Measurements from ENCODE around the gene TNS3. TPM values are rescaled to one million over a fixed set of nuclear protein-coding genes. Genes with fewer than 3 reads are reported as not detected.

The TNS3 gene
- total and polyA plus RNA-seq, 9 of the 15 experiments (the other 6 are each of a cell fraction or from before 2014, with no cell fraction given): 0.20 TPM; not detected in 8

DNA sequence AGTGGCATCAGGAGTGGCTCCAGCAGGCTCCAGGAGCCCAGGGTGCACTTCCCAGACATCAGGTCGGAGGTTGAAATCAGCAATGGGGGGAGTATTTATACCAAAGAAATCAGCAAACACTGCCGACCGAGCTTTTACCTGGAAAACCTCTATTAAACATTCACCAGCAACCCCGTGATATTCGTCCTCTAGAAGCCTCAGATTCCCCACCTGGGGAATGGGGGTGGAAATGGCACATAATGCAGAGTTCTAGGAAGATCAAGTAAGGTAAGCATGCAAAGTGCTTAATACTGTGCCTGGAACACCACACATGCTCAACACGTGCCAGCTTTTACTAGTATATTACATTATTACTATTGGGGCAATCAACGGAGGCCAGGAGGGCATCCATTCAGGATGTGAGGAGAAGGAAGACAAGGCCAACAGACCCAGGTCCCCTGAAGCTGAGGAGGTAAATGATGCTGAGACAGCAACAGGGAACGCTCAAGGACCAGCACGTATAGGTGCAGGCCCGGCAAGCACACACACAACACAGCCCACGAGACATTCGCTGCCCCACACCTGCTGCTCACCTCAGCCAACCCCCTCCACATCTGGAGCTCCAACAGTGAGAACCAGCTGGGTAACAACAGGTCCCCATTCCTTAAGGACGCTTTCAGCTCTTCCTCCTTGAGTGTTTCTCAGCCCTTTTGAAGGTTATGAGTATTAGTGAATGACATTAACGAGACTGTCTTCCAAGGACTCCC is 125.5 kb downstream of the TNS3 start:
- no peak overlapping the region for H3K4me3 ChIP-seq
- H3K9me3 ChIP-seq (replicated peaks; ENCODE audit: control insufficient read depth, insufficient read depth, low read depth, low read length): no peaks in the 10 kb centered on the region
- ATAC-seq (no peak), FAIRE-seq (no peak), DNase-seq (ENCODE audit: extremely low read depth in 1 of 4, low spot score in 3 of 4) (no peak)
- H3K4me1 ChIP-seq (replicated peaks in 1 of 2; ENCODE audit: control insufficient read depth in 2 of 2, insufficient read depth in 2 of 2, low read length in 2 of 2): no peaks in the 10 kb centered on the region
- H3K9me1 ChIP-seq (ENCODE audit: control insufficient read depth, insufficient read depth, low read length): peaks cover 5% of the 10 kb centered on the region
- no peak overlapping the region for H3K9ac ChIP-seq (ENCODE audit: insufficient read depth in 1 of 2, low read depth in 2 of 2, low read length in 2 of 2)
- POLR2A ChIA-PET: interaction anchor here (0.5 to 1.5 kb wide), 2 partner anchors 11 to 391 kb away, joined by 3 to 5 read pairs; no protein-coding TSS in a partner anchor
- CTCF ChIA-PET (ENCODE audit: low intra/inter-chr PET ratio): no interaction called here
- H2AFZ ChIP-seq (ENCODE audit: low read depth, low read length): no peak overlapping the region
- no peak for TF ChIP-seq ZC3H8 (IDR thresholded peaks at IDR 0.05)
- no peaks in the 10 kb centered on the region; the same call in 1 of the 2 replicates for H4K20me1 ChIP-seq (replicated peaks; ENCODE audit: control insufficient read depth, insufficient read depth, low read length)
- H3K27me3 ChIP-seq (ENCODE audit: control insufficient read depth in 2 of 2, insufficient read depth in 2 of 2, low read length in 2 of 2): peaks cover 4 to 34% of the 10 kb centered on the region in 2 experiments; a peak in 4 of 5 replicates
- H3K4me2 ChIP-seq (ENCODE audit: insufficient read depth, low read length): no peak overlapping the region
- no peaks in the 10 kb centered on the region for H3K79me2 ChIP-seq (ENCODE audit: control insufficient read depth, insufficient read depth, low read length)
- intact Hi-C loops (cut with micrococcal nuclease) (no loop called here), in situ Hi-C loops (cut with MboI) (no loop called here)
- no peak overlapping the region for H3K27ac ChIP-seq (ENCODE audit: extremely low read depth, low read depth, low read length)
- BruUV-seq (replicated peaks): no TSS peak
- WGBS (ENCODE audit: insufficient coverage, low coverage, missing lambda C conversion rate): 0% methylated on average over 14 of the region's 14 CpGs
- H3K36me3 ChIP-seq (ENCODE audit: control insufficient read depth, insufficient read depth, low read length): no peaks in the 10 kb centered on the region

GRCh38 chr7:47455872-47456185 is 126.1 kb downstream of the TNS3 start:
- Histone ChIP-seq H3K9ac (ENCODE audit: insufficient read depth in 1 of 2, low read depth in 2 of 2, low read length in 2 of 2) (no peak overlapping the region), H3K4me2 (ENCODE audit: insufficient read depth, low read length) (no peak overlapping the region), H3K4me1 (replicated peaks in 1 of 2; ENCODE audit: control insufficient read depth in 2 of 2, insufficient read depth in 2 of 2, low read length in 2 of 2) (no peaks in the 10 kb centered on the region), H3K79me2 (ENCODE audit: control insufficient read depth, insufficient read depth, low read length) (no peaks in the 10 kb centered on the region), H3K36me3 (ENCODE audit: control insufficient read depth, insufficient read depth, low read length) (no peaks in the 10 kb centered on the region), H4K20me1 (replicated peaks; ENCODE audit: control insufficient read depth, insufficient read depth, low read length) (no peaks in the 10 kb centered on the region; the same call in 1 of the 2 replicates), H2AFZ (ENCODE audit: low read depth, low read length) (no peak overlapping the region), H3K9me3 (replicated peaks; ENCODE audit: control insufficient read depth, insufficient read depth, low read depth, low read length) (no peaks in the 10 kb centered on the region), H3K9me1 (ENCODE audit: control insufficient read depth, insufficient read depth, low read length) (peaks cover 5% of the 10 kb centered on the region), H3K4me3 (no peak overlapping the region), H3K27ac (ENCODE audit: extremely low read depth, low read depth, low read length) (no peak overlapping the region), H3K27me3 (ENCODE audit: control insufficient read depth in 2 of 2, insufficient read depth in 2 of 2, low read length in 2 of 2) (peaks cover 3 to 32% of the 10 kb centered on the region in 2 experiments; a peak in 4 of 5 replicates)
- FAIRE-seq (no peak), DNase-seq (ENCODE audit: extremely low read depth in 1 of 4, low spot score in 3 of 4) (no peak), ATAC-seq (no peak)
- POLR2A ChIA-PET: interaction anchor here (0.5 to 1.5 kb wide), 2 partner anchors 11 to 391 kb away, joined by 3 to 5 read pairs; no protein-coding TSS in a partner anchor
- CTCF ChIA-PET (ENCODE audit: low intra/inter-chr PET ratio): no interaction called here
- in situ Hi-C loops (cut with MboI) (no loop called here), intact Hi-C loops (cut with micrococcal nuclease) (no loop called here)
- no TSS peak for BruUV-seq (replicated peaks)
- TF ChIP-seq PRPF4 (IDR thresholded peaks at IDR 0.05; ENCODE audit: insufficient read depth, low read depth, low read length, poor library complexity, severe bottlenecking): no peak
- TF ChIP-seq GATA2 (CRISPR knock-in tag; IDR thresholded peaks at IDR 0.05): no peak
- no peak for TF ChIP-seq PPARD (CRISPR knock-in tag; IDR thresholded peaks at IDR 0.05)
- no peak for TF ChIP-seq GABPB2 (CRISPR knock-in tag; conservative IDR thresholded peaks at IDR 0.05)
- no peak for TF ChIP-seq ADNP (tag; IDR thresholded peaks at IDR 0.05)
- TF ChIP-seq ZNF263 (CRISPR knock-in tag; IDR thresholded peaks at IDR 0.05; ENCODE audit: borderline replicate concordance): no peak
- WGBS (ENCODE audit: insufficient coverage, low coverage, missing lambda C conversion rate): 0% methylated on average over 5 of the region's 5 CpGs
